Activated CD4-positive, alpha-beta T cell treated with anti-CD3 and anti-CD28 coated beads for 36 hours (primary cell): ENCODE data around the gene KIF11. TPM values are rescaled to one million over a fixed set of nuclear protein-coding genes. Genes with fewer than 3 reads are reported as not detected.
"Not testable (repeated sequence)": the region's sequence is repeated elsewhere in the genome, so short reads cannot be mapped to it uniquely, and the experiment has no call there.

ENCODE experiments used
- ATAC-seq: fragments of 200-7000 bp; cut with Tn5 transposase; one replicate; pipeline ENCODE4 v1.10.0; 2021; ENCODE audit warnings: mild to moderate bottlenecking, moderate library complexity
- CTCF ChIA-PET: fragments of 350-600 bp; sonication (Branson Sonifier 250); formaldehyde crosslinking; loops from one replicate; lab custom pipeline; 2021; ENCODE audit warnings: antibody characterized with exemption; lab: Charles Lee
- POLR2A ChIA-PET: fragments of 350-600 bp; sonication (Branson Sonifier 250); formaldehyde crosslinking; loops from one replicate; lab custom pipeline; 2021; ENCODE audit warnings: antibody characterized with exemption, inconsistent platforms; lab: Charles Lee
- DNase-seq: peaks from one replicate; pipeline ENCODE4 v3.0.0-alpha.2; 2020
- H3K27ac Mint-ChIP-seq: one replicate; pipeline ENCODE4 v1.8.0; 2021; ENCODE audit warnings: mixed read lengths
- H3K27me3 Mint-ChIP-seq: one replicate; pipeline ENCODE4 v1.8.0; 2021; ENCODE audit warnings: mixed read lengths
- H3K36me3 Mint-ChIP-seq: one replicate; pipeline ENCODE4 v1.8.0; 2021; ENCODE audit warnings: low read depth, mixed read lengths
- H3K4me1 Mint-ChIP-seq: one replicate; pipeline ENCODE4 v1.8.0; 2021; ENCODE audit warnings: mixed read lengths
- H3K4me3 Mint-ChIP-seq: one replicate; pipeline ENCODE4 v1.8.0; 2021; ENCODE audit warnings: mild to moderate bottlenecking, moderate library complexity, mixed read lengths
- H3K9me3 Mint-ChIP-seq: one replicate; pipeline ENCODE4 v1.8.0; 2021; ENCODE audit warnings: low read depth, mixed read lengths
- intact Hi-C, 2 experiments: fragments of 100-400 bp; cut with DNase I in 1 of 2; cut with micrococcal nuclease in 1 of 2; formaldehyde crosslinking; loops; one replicate each; pipeline versions ENCODE4 v1.14.2 to v1.15.1; 2022 to 2024; cut with DNase I, micrococcal nuclease
- total RNA-seq, 2 experiments: library from RNA; stranded (reverse); gene quantifications; one replicate each; pipeline ENCODE4 v1.2.3, GENCODE V29; 2021

KIF11 gene
- total RNA-seq, 2 experiments from 2014 or later = 59.1 to 59.3 TPM

DNA sequence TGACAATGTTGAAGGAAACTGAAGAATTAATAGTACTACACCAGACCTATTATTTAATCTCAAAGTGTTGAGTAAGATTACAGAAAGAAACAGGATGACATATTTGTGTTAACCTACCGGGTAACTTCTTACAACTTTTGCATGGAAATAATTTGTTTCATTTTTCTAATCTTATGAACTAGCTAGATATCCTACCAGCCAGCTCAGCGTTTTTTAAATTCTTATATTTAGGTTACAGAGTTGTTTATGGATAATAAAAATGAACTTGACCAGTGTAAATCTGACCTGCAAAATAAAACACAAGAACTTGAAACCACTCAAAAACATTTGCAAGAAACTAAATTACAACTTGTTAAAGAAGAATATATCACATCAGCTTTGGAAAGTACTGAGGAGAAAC lies 37.0 kb downstream of the KIF11 start:
- CTCF ChIA-PET = interaction anchor here (0.7 kb wide), 1 partner anchor 24 kb away, joined by 3 read pairs; no protein-coding TSS in a partner anchor
- no peak overlapping the region for H3K4me3 Mint-ChIP-seq
- ATAC-seq (no peak), DNase-seq (no peak)
- H3K27ac Mint-ChIP-seq = no peak overlapping the region
- POLR2A ChIA-PET = no interaction called here
- intact Hi-C loops = no loop called here
- H3K27me3 Mint-ChIP-seq = no peaks in the 10 kb centered on the region
- no peaks in the 10 kb centered on the region for H3K4me1 Mint-ChIP-seq
- peaks cover 6% of the 10 kb centered on the region for H3K9me3 Mint-ChIP-seq
- peaks cover 59% of the 10 kb centered on the region for H3K36me3 Mint-ChIP-seq

DNA sequence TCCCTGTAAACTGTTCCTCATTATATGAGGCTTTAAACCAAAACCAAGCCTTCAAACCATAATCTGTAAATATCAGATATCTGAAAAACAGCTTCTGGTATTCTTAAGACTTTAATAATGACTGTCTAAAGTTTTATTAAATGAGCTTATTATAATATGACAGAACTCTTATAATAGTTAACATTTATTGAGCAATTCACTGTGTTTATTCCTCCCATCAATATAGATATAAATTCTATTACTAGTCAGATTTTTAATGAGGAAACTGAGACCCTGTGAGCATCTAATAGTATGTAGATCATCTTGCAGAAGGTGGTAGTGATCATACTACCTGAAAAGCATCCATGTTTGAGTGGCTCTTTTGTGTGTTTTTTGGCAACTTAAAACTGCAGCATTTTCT lies 45.1 kb downstream of the KIF11 start:
- ATAC-seq (no peak), DNase-seq (no peak)
- H3K4me3 Mint-ChIP-seq = no peak overlapping the region
- H3K9me3 Mint-ChIP-seq = no peaks in the 10 kb centered on the region
- intact Hi-C loops = no loop called here
- H3K36me3 Mint-ChIP-seq = peaks cover 44% of the 10 kb centered on the region
- H3K27ac Mint-ChIP-seq = no peak overlapping the region
- H3K27me3 Mint-ChIP-seq = no peaks in the 10 kb centered on the region
- ChIA-PET POLR2A (no interaction called here), CTCF (interaction anchor here (1.0 kb wide), 1 partner anchor 16 kb away, joined by 3 read pairs; no protein-coding TSS in a partner anchor)
- H3K4me1 Mint-ChIP-seq = no peaks in the 10 kb centered on the region

DNA sequence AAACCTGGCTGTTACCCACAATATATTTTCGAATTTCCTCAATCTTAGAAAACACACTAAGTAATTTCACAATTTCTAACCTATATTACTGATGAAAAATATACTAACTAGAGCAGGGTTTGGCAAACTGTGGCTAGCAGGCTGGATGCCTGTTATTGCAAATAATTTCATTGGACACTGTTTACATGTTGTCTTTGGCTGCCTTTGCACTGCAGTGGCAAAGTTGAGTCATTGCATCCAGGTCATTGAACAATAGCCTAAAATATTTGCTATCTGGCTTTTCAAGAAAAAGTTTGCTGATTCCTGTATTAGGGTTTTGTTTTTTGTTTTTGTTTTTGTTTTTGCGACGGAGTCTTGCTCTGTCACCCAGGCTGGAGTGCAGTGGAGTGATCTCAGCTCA lies 47.2 kb downstream of the KIF11 start:
- intact Hi-C loops = no loop called here
- no peak for DNase-seq
- H3K27me3 Mint-ChIP-seq = no peaks in the 10 kb centered on the region
- ATAC-seq = no peak
- H3K27ac Mint-ChIP-seq = no peak overlapping the region
- H3K36me3 Mint-ChIP-seq = peaks cover 45% of the 10 kb centered on the region
- no peak overlapping the region for H3K4me3 Mint-ChIP-seq
- peaks cover 6% of the 10 kb centered on the region for H3K4me1 Mint-ChIP-seq
- no peaks in the 10 kb centered on the region for H3K9me3 Mint-ChIP-seq
- CTCF ChIA-PET = no interaction called here
- POLR2A ChIA-PET = no interaction called here

DNA sequence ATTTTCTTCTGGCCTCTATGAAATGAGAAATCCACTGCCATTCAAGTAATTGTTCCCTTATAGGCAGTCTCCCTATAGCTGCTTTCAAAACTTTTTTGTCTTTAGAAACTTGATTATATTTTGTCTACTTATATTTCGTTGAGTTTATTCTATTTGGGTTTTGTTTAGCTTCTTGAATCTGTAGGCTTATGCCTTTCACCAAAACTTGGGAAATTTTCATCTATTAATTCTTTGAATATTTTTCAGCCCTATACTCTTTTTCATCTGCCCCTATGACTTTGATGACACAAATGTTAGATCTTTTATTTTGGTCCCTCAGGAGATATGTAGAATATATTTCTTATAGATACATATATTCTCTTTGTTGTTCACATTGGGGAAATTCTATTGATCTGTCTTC lies 48.6 kb downstream of the KIF11 start:
- intact Hi-C loops = no loop called here
- no peak overlapping the region for H3K4me3 Mint-ChIP-seq
- POLR2A ChIA-PET = no interaction called here
- ATAC-seq (no peak), DNase-seq (no peak)
- no peak overlapping the region for H3K27ac Mint-ChIP-seq
- H3K4me1 Mint-ChIP-seq = peaks cover 6% of the 10 kb centered on the region
- CTCF ChIA-PET = interaction anchor here (0.8 kb wide), 1 partner anchor 1954 kb away, joined by 3 read pairs; no protein-coding TSS in a partner anchor
- no peaks in the 10 kb centered on the region for H3K9me3 Mint-ChIP-seq
- H3K27me3 Mint-ChIP-seq = no peaks in the 10 kb centered on the region
- peaks cover 46% of the 10 kb centered on the region for H3K36me3 Mint-ChIP-seq

DNA sequence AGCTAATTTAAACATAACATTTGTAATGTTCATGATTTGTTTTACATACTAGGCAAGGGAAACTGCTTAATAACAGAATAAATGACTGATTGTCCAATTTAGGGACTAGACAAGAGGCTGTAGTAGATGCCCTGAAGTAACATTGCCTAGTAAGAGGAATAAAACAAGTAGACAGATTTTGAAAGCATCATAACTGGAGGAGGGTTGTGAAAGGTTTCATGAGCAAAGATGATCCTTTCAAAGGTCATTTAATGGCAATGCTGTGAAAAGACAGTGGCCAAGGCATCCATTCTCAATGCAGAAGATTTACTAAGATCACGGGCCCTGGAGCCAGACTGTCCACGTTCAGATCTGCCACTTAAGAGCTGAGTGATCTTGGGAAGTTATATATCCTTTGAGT lies 52.0 kb downstream of the KIF11 start:
- Mint-ChIP-seq H3K4me3 (no peak overlapping the region), H3K4me1 (peaks cover 6% of the 10 kb centered on the region), H3K9me3 (no peaks in the 10 kb centered on the region), H3K27ac (no peak overlapping the region), H3K36me3 (peaks cover 53% of the 10 kb centered on the region), H3K27me3 (no peaks in the 10 kb centered on the region)
- intact Hi-C loops = no loop called here
- POLR2A ChIA-PET = no interaction called here
- CTCF ChIA-PET = interaction anchor here (0.8 to 0.9 kb wide), 2 partner anchors 11 to 41 kb away, joined by 3 read pairs; no protein-coding TSS in a partner anchor
- ATAC-seq (no peak), DNase-seq (no peak)

DNA sequence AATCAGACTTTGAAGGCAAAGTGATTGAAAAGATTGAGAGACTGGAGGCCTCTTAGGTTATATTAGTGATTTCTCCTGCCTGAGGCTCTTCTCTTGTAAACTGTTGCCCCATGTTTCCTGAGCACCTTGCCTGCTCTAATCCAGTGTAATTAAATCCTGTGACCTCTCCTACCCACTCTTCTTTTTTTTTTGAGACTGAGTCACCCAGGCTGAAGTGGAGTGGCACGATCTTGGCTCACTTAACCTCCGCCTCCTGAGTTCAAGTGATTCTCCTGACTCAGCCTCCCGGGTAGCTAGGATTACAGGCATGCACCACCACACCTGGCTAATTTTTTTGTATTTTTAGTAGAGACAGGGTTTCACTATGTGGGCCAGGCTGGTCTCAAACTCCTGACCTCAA lies 57.9 kb downstream of the KIF11 start:
- ATAC-seq, POLR2A ChIA-PET, CTCF ChIA-PET, H3K9me3 Mint-ChIP-seq, DNase-seq, H3K27ac Mint-ChIP-seq, intact Hi-C loops, H3K27me3 Mint-ChIP-seq, H3K4me1 Mint-ChIP-seq, H3K4me3 Mint-ChIP-seq: not testable (repeated sequence)
- H3K36me3 Mint-ChIP-seq = peaks cover 60% of the 10 kb centered on the region

DNA sequence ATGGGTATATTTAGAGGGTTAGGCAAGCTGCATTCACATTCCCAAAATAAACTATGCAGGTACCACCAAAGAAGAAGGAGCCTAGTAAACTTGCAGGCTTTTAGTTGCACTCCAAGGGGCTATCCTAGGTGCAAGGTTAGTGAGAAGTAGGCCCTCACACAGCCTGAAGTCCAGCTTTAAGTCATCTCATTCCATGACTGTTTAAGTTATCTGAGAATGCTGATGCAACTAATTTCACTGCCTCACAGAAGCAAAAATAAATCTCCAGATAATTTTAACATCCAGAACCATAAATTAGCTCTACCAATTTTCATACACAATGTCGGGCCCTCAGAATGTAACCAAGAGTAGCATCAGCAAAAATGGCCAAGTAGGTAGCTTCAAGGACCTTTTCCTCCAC lies 62.5 kb downstream of the KIF11 start:
- no peaks in the 10 kb centered on the region for H3K9me3 Mint-ChIP-seq
- H3K27ac Mint-ChIP-seq = no peak overlapping the region
- no peaks in the 10 kb centered on the region for H3K27me3 Mint-ChIP-seq
- H3K4me1 Mint-ChIP-seq = no peaks in the 10 kb centered on the region
- intact Hi-C loops = no loop called here
- ATAC-seq (no peak), DNase-seq (no peak)
- POLR2A ChIA-PET = no interaction called here
- CTCF ChIA-PET = interaction anchor here (0.7 to 1.0 kb wide), 3 partner anchors 9 to 80 kb away, joined by 3 read pairs; no protein-coding TSS in a partner anchor
- no peak overlapping the region for H3K4me3 Mint-ChIP-seq
- H3K36me3 Mint-ChIP-seq = peaks cover 35% of the 10 kb centered on the region

DNA sequence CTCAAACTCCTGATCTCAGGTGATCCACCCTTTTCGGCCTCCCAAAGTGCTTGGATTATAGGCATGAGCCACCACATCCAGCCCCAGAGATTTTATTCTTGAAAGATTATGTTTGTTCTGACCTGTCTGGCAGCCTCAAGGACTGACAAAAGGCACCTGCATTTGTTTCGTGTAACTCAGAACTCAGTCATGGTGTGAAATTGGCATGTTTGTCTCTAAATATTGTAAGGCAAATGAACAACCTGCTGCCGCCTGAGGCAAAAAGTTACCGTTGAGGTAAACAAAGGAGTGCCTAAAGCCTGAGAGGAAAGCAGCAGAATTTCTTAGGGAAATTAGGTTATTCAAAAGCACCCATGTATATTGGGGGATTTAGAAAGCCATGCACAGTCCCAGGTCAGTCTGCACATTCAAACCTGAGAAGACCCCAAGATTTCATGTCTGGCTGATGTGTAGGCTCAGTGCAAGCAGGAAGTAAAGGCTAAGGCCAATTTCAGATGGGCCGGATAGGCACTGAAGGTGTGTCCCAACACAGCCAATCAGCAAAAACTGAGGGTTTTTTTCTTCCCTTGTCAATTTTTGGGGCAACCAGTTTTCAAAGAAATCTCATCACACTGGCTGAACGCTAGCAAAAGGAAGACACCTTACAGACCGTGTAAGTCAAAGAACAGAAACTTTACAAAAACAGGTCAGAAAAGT lies 63.5 kb downstream of the KIF11 start:
- ChIA-PET CTCF (interaction anchor here (0.7 to 1.0 kb wide), 2 partner anchors 10 to 81 kb away, joined by 3 read pairs; no protein-coding TSS in a partner anchor), POLR2A (no interaction called here)
- ATAC-seq (no peak), DNase-seq (no peak)
- H3K4me3 Mint-ChIP-seq = no peak overlapping the region
- no peak overlapping the region for H3K27ac Mint-ChIP-seq
- H3K9me3 Mint-ChIP-seq = no peaks in the 10 kb centered on the region
- no peaks in the 10 kb centered on the region for H3K27me3 Mint-ChIP-seq
- H3K36me3 Mint-ChIP-seq = peaks cover 27% of the 10 kb centered on the region
- intact Hi-C loops = no loop called here
- no peaks in the 10 kb centered on the region for H3K4me1 Mint-ChIP-seq

DNA sequence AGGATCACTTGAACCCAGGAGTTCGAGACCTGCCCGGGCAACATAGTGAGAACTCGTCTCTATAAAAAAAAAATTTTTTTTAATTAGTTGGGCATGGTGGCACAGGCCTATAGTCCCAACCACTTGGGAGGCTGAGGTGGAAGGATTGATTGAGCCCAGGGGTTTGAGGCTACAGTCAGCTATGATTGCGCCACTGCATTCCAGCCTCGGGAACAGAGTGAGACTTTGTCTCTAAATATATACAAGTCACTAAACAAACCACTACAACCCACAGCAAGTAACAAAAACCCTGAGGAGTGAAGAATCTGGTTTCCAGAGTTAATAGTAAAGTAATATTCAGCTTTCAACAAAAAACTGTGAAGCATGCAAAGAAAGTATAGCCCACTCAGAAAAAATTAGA lies 64.1 kb downstream of the KIF11 start:
- intact Hi-C loops = no loop called here
- no peak for ATAC-seq
- DNase-seq = no peak
- no peaks in the 10 kb centered on the region for H3K9me3 Mint-ChIP-seq
- POLR2A ChIA-PET = no interaction called here
- no peak overlapping the region for H3K27ac Mint-ChIP-seq
- peaks cover 25% of the 10 kb centered on the region for H3K36me3 Mint-ChIP-seq
- H3K4me1 Mint-ChIP-seq = no peaks in the 10 kb centered on the region
- H3K27me3 Mint-ChIP-seq = no peaks in the 10 kb centered on the region
- CTCF ChIA-PET = no interaction called here
- H3K4me3 Mint-ChIP-seq = no peak overlapping the region

DNA sequence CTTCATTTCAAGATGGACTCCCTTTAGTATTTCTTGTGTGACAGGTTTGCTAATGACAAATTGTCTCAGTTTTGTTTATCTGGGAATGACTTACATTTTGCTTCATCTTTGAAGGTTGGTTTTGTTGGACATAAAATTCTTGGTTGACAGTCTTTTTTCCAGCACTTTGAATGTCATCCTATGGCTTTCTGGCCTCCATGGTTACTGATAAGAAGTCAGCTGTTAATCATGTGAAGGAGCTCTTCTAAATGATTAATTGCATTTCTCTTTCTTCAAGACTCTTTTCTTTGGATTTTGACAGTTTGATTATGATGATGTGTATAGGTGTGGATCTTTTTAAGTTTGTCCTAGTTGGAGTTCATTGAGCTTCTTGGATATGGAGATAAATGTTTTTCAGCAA lies 69.9 kb downstream of the KIF11 start:
- DNase-seq (no peak), ATAC-seq (no peak)
- no peaks in the 10 kb centered on the region for H3K4me1 Mint-ChIP-seq
- peaks cover 9% of the 10 kb centered on the region for H3K9me3 Mint-ChIP-seq
- ChIA-PET CTCF (interaction anchor here (0.6 kb wide), 1 partner anchor 36 kb away, joined by 3 read pairs; no protein-coding TSS in a partner anchor), POLR2A (no interaction called here)
- no peak overlapping the region for H3K27ac Mint-ChIP-seq
- no peaks in the 10 kb centered on the region for H3K27me3 Mint-ChIP-seq
- no peak overlapping the region for H3K4me3 Mint-ChIP-seq
- intact Hi-C loops = no loop called here
- H3K36me3 Mint-ChIP-seq = no peaks in the 10 kb centered on the region

DNA sequence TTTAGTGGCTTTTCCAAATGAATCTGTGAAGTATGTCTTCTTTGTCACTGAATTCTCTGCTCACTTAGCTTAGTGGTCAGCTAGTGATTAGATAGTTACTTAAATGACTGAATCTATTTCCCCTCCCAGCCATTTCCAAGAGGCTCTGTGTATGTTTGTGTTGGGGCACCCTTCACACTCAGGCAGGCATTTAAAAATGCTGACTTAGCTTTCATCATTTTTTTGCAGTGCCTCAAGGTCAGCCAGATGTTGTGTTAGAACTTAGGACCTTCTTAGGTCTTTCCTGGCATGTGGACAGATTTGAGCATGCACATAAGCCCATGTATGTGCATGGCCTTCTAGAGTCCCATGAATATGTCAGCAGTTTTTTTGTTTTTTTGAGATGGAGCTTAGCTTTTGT lies 71.4 kb downstream of the KIF11 start:
- POLR2A ChIA-PET = no interaction called here
- Mint-ChIP-seq H3K36me3 (no peaks in the 10 kb centered on the region), H3K4me1 (no peaks in the 10 kb centered on the region), H3K27ac (no peak overlapping the region), H3K4me3 (no peak overlapping the region), H3K27me3 (no peaks in the 10 kb centered on the region), H3K9me3 (peaks cover 9% of the 10 kb centered on the region)
- ATAC-seq (no peak), DNase-seq (no peak)
- CTCF ChIA-PET = no interaction called here
- intact Hi-C loops = no loop called here

DNA sequence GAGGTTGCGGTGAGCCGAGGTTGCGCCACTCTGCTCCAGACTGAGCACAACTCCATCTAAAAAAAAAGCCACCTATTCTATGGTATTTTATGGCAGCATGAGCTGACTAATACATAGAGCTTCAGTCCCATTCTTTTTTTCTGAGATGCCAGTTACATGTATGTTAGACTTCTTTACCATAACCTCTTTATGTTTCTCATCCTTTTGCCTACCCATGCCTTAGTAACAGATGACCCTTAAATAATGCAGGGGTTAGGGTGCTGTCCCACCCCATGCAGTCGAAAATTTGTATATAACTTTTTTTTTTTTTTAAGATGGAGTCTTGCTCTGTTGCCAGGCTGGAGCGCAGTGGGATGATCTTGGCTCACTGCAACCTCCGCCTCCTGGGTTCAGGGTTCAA lies 74.1 kb downstream of the KIF11 start:
- no peak for ATAC-seq
- Mint-ChIP-seq H3K27ac (no peak overlapping the region), H3K9me3 (peaks cover 9% of the 10 kb centered on the region), H3K27me3 (no peaks in the 10 kb centered on the region), H3K4me1 (no peaks in the 10 kb centered on the region), H3K4me3 (no peak overlapping the region), H3K36me3 (no peaks in the 10 kb centered on the region)
- intact Hi-C loops = no loop called here
- ChIA-PET POLR2A (no interaction called here), CTCF (no interaction called here)
- no peak for DNase-seq
